H1 (cell line): ENCODE results near the gene SRPRB. TPM values are rescaled to one million over a fixed set of nuclear protein-coding genes. Genes with fewer than 3 reads are reported as not detected.
"Not testable (repeated sequence)": the region's sequence is repeated elsewhere in the genome, so short reads cannot be mapped to it uniquely, and the experiment has no call there.

Source experiments
- CTCF ChIA-PET: fragments of 300-600 bp; sonication (Branson Sonifier 250); formaldehyde crosslinking; loops from one replicate; lab custom pipeline; 2021; ENCODE audit not compliant: partially characterized antibody; lab: Charles Lee
- POLR2A ChIA-PET: fragments of 300-600 bp; sonication (Branson Sonifier 250); formaldehyde crosslinking; loops from one replicate; lab custom pipeline; 2021; ENCODE audit warnings: inconsistent platforms; ENCODE audit not compliant: partially characterized antibody; lab: Charles Lee
- DNase-seq, 2 experiments: peaks; one replicate each; pipeline versions ENCODE4 v3.0.0 to v3.0.0-alpha.2; 2010 to 2022; ENCODE audit warnings: low spot score in 2 of 2, low read depth in 1 of 2, mixed read lengths in 1 of 2
- FAIRE-seq: peaks from 2 replicates; lab custom pipeline; 2011; peaks lifted over from hg19 to GRCh38; lab: Jason Lieb, UNC
- H2AFZ ChIP-seq: 2 replicates; pipeline ENCODE4 v1.8.1; 2012; ENCODE audit warnings: low read length, inconsistent platforms
- H2AK5ac ChIP-seq: 2 replicates; pipeline ENCODE4 v1.6.1; 2013; ENCODE audit warnings: low read depth, low read length
- H2BK120ac ChIP-seq: replicated peaks from 2 replicates; pipeline ENCODE3; 2013; ENCODE audit warnings: low read depth, low read length, inconsistent platforms
- H2BK12ac ChIP-seq: 2 replicates; pipeline ENCODE4 v1.6.1; 2013; ENCODE audit warnings: low read depth, low read length
- H2BK15ac ChIP-seq: 2 replicates; pipeline ENCODE4 v1.6.1; 2013; ENCODE audit warnings: low read length
- H2BK20ac ChIP-seq: 2 replicates; pipeline ENCODE4 v1.6.1; 2013; ENCODE audit warnings: low read length
- H2BK5ac ChIP-seq: 2 replicates; pipeline ENCODE4 v1.6.1; 2013; ENCODE audit warnings: low read depth, low read length
- H3K14ac ChIP-seq: 2 replicates; pipeline ENCODE4 v1.6.1; 2013; ENCODE audit warnings: inconsistent platforms; ENCODE audit not compliant: insufficient read length
- H3K18ac ChIP-seq: 2 replicates; pipeline ENCODE4 v1.6.1; 2013; ENCODE audit warnings: low read length; ENCODE audit errors: extremely low read depth
- H3K23ac ChIP-seq: 2 replicates; pipeline ENCODE4 v1.6.1; 2013; ENCODE audit warnings: inconsistent platforms; ENCODE audit not compliant: insufficient read length
- H3K23me2 ChIP-seq: 2 replicates; pipeline ENCODE4 v1.6.1; 2013; ENCODE audit warnings: low read depth, low read length
- H3K27ac ChIP-seq: 2 replicates; pipeline ENCODE4 v1.6.1; 2011; ENCODE audit warnings: low read depth, low read length, inconsistent platforms
- H3K27me3 ChIP-seq, 4 experiments: replicated peaks in 1 of 4; 1 replicate in 1 of 4; 2 replicates in 3 of 4; pipeline versions ENCODE4 v1.6.1 to v1.8.1; 2011 to 2013; ENCODE audit warnings: low read length in 3 of 4, mild to moderate bottlenecking in 3 of 4, inconsistent platforms in 2 of 4, mixed read lengths in 2 of 4, moderate library complexity in 1 of 4; ENCODE audit not compliant: control insufficient read depth in 3 of 4, insufficient read depth in 3 of 4; ENCODE audit errors: extremely low read depth in 1 of 4
- H3K36me3 ChIP-seq, 4 experiments: 2 replicates each; pipeline versions ENCODE4 v1.6.1 to v1.8.1; 2011 to 2013; ENCODE audit warnings: mild to moderate bottlenecking in 4 of 4, low read length in 3 of 4, moderate library complexity in 2 of 4, control low read depth in 1 of 4, inconsistent platforms in 1 of 4; ENCODE audit not compliant: insufficient read depth in 4 of 4, control insufficient read depth in 2 of 4
- H3K4ac ChIP-seq: replicated peaks from 2 replicates; pipeline ENCODE3; 2013; ENCODE audit warnings: low read length, low read depth, mixed read lengths, inconsistent platforms; ENCODE audit not compliant: insufficient read length
- H3K4me1 ChIP-seq, 4 experiments: replicated peaks in 1 of 4; 1 replicate in 1 of 4; 2 replicates in 3 of 4; pipeline versions ENCODE4 v1.6.1 to v1.8.1; 2011 to 2013; ENCODE audit warnings: low read length in 3 of 4, inconsistent platforms in 2 of 4, mixed read lengths in 1 of 4; ENCODE audit not compliant: insufficient read depth in 4 of 4, control insufficient read depth in 3 of 4
- H3K4me2 ChIP-seq, 2 experiments: 2 replicates each; pipeline versions ENCODE4 v1.6.1 to v1.8.1; 2011 to 2013; ENCODE audit warnings: low read depth in 2 of 2, low read length in 2 of 2, control low read depth in 1 of 2, inconsistent platforms in 1 of 2, mild to moderate bottlenecking in 1 of 2; ENCODE audit not compliant: insufficient read depth in 1 of 2
- H3K4me3 ChIP-seq, 4 experiments: fragments of 200-600, 300-600 bp in 1 of 4; sonication (generic), shearing (Covaris generic), sonication (Bioruptor Twin) in 1 of 4; 2 replicates each; pipeline versions ENCODE4 v1.5.1 to v1.8.1; 2011 to 2016; ENCODE audit warnings: low read length in 4 of 4, low read depth in 3 of 4, control low read depth in 2 of 4, inconsistent platforms in 2 of 4, mild to moderate bottlenecking in 2 of 4, mixed read lengths in 1 of 4, moderate library complexity in 1 of 4; ENCODE audit not compliant: insufficient read depth in 2 of 4; ENCODE audit errors: extremely low read depth in 1 of 4
- H3K56ac ChIP-seq: replicated peaks from 2 replicates; pipeline ENCODE3; 2013; ENCODE audit warnings: low read depth, mild to moderate bottlenecking, mixed read lengths, low read length, inconsistent platforms; ENCODE audit not compliant: insufficient read length
- H3K79me1 ChIP-seq: 2 replicates; pipeline ENCODE4 v1.6.1; 2013; ENCODE audit warnings: low read depth, low read length, control low read depth
- H3K79me2 ChIP-seq, 2 experiments: 2 replicates each; pipeline versions ENCODE4 v1.6.1 to v1.8.1; 2012 to 2013; ENCODE audit warnings: low read length in 2 of 2, mild to moderate bottlenecking in 2 of 2, inconsistent platforms in 1 of 2; ENCODE audit not compliant: insufficient read depth in 2 of 2, control insufficient read depth in 1 of 2
- H3K9ac ChIP-seq, 4 experiments: replicated peaks in 1 of 4; 1 replicate in 1 of 4; 2 replicates in 3 of 4; pipeline versions ENCODE4 v1.6.1 to v1.8.1; 2011 to 2013; ENCODE audit warnings: low read depth in 3 of 4, low read length in 3 of 4, control low read depth in 2 of 4, mild to moderate bottlenecking in 2 of 4, moderate library complexity in 2 of 4, inconsistent platforms in 1 of 4; ENCODE audit errors: extremely low read depth in 1 of 4
- H3K9me3 ChIP-seq, 2 experiments: 2 replicates each; pipeline versions ENCODE4 v1.6.1 to v1.8.1; 2012 to 2013; ENCODE audit warnings: mild to moderate bottlenecking in 2 of 2, moderate library complexity in 2 of 2, control low read depth in 1 of 2, inconsistent platforms in 1 of 2, low read depth in 1 of 2, low read length in 1 of 2, mixed read lengths in 1 of 2; ENCODE audit not compliant: insufficient read depth in 2 of 2
- H4K20me1 ChIP-seq, 2 experiments: replicated peaks in 1 of 2; 2 replicates each; pipeline versions ENCODE3 to v1.8.1; 2011 to 2013; ENCODE audit warnings: inconsistent platforms in 2 of 2, low read length in 2 of 2, mild to moderate bottlenecking in 1 of 2; ENCODE audit not compliant: insufficient read depth in 2 of 2, control insufficient read depth in 1 of 2
- H4K5ac ChIP-seq: 2 replicates; pipeline ENCODE4 v1.6.1; 2013; ENCODE audit warnings: low read length, low read depth, mixed read lengths, inconsistent platforms; ENCODE audit not compliant: insufficient read length
- H4K8ac ChIP-seq: 2 replicates; pipeline ENCODE4 v1.8.0; 2013; ENCODE audit warnings: mild to moderate bottlenecking, moderate library complexity, low read length, inconsistent platforms; ENCODE audit not compliant: insufficient read depth; ENCODE audit errors: extremely low read depth
- H4K91ac ChIP-seq: replicated peaks from 2 replicates; pipeline ENCODE3; 2013; ENCODE audit warnings: low read length, mixed read lengths, inconsistent platforms; ENCODE audit not compliant: insufficient read length
- WGBS, 2 experiments: shearing (Covaris generic) in 1 of 2; methylation state at CpG; one replicate each; pipeline versions ENCODE4 v1.1.6 to v1.1.7; 2013 to 2015; ENCODE audit warnings: low lambda C conversion rate in 2 of 2, mixed read lengths in 2 of 2, inconsistent platforms in 1 of 2, low coverage in 1 of 2, missing lambda C conversion rate in 1 of 2; ENCODE audit not compliant: insufficient replicate concordance in 2 of 2, insufficient coverage in 1 of 2, insufficient read length in 1 of 2; ENCODE audit errors: extremely low coverage in 1 of 2, missing lambda C conversion rate in 1 of 2; 5-methylcytosine and 5-hydroxymethylcytosine counted together
- polyA plus RNA-seq, 7 experiments: library from polyadenylated mRNA; depleted of rRNA in 3 of 7; stranded (reverse) in 5 of 7; unstranded in 2 of 7; fragments of >200 nt in 5 of 7; fragments of 200-250 nt in 2 of 7; gene quantifications; 1 replicate in 5 of 7; 2 replicates in 1 of 7; 4 replicates in 1 of 7; pipeline versions ENCODE4 v1.2.1 to v1.2.3, GENCODE V29; 2011 to 2013; ENCODE audit warnings: missing spikeins in 2 of 7, mixed read lengths in 2 of 7
- total RNA-seq: library from RNA; stranded (reverse); fragmentation: NEBNext Ultra II Directional; extraction: Animal tissue kit (Norgen Biotek cat#: 25700); gene quantifications from 2 replicates; pipeline ENCODE4 v1.2.1, GENCODE V29; 2021

SRPRB gene
- total and polyA plus RNA-seq, 2 of the 8 experiments (the other 6 are each of a cell fraction or from before 2014, with no cell fraction given) = 15.9 to 49.8 TPM

GRCh38 chr3:133780756-133781155 lies 24.9 kb upstream of the SRPRB start:
- CTCF ChIA-PET = interaction anchor here (0.8 kb wide), 1 partner anchor 38 kb away, joined by 3 read pairs; no protein-coding TSS in a partner anchor
- H4K20me1 ChIP-seq, H3K18ac ChIP-seq, H3K9me3 ChIP-seq, H3K23ac ChIP-seq, H2AFZ ChIP-seq, H3K36me3 ChIP-seq, H3K79me2 ChIP-seq, POLR2A ChIA-PET, H3K4me3 ChIP-seq, H2BK120ac ChIP-seq, H2BK12ac ChIP-seq, H2BK15ac ChIP-seq, H2BK5ac ChIP-seq, H3K4me2 ChIP-seq, H3K27me3 ChIP-seq, H4K8ac ChIP-seq, H2AK5ac ChIP-seq, H2BK20ac ChIP-seq, FAIRE-seq, H3K9ac ChIP-seq, H3K4me1 ChIP-seq, H3K14ac ChIP-seq, H3K27ac ChIP-seq, DNase-seq, H3K79me1 ChIP-seq, H3K23me2 ChIP-seq, H3K4ac ChIP-seq, H4K5ac ChIP-seq, H4K91ac ChIP-seq, H3K56ac ChIP-seq: not testable (repeated sequence)
- WGBS, 2 experiments = 97% methylated on average over 6 of the region's 6 CpGs; no CpG with 5 or more reads in 1 of the 2 experiments
